ENCODE results near the gene AGMO.

DNA sequence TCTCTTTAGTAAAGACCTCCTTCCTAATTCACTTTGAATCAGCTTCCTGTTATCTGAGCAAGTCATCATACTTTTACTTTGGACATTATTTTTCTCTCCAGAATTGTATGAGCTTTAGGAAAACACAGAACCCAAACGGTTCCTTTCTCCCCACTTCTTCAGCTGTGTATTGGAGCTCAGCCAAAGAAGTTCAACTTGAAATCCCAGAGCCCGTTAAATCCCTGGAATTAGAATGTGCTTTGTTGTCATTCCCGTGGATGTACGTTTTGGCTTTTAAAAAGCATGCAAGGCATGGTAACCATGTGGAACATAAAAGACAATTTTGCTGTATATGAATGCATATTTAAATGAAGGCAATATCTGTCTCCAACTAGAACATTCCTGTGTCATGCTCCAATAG is 46.6 kb downstream of the AGMO start:
- TF ChIP-seq, protein P1, sequence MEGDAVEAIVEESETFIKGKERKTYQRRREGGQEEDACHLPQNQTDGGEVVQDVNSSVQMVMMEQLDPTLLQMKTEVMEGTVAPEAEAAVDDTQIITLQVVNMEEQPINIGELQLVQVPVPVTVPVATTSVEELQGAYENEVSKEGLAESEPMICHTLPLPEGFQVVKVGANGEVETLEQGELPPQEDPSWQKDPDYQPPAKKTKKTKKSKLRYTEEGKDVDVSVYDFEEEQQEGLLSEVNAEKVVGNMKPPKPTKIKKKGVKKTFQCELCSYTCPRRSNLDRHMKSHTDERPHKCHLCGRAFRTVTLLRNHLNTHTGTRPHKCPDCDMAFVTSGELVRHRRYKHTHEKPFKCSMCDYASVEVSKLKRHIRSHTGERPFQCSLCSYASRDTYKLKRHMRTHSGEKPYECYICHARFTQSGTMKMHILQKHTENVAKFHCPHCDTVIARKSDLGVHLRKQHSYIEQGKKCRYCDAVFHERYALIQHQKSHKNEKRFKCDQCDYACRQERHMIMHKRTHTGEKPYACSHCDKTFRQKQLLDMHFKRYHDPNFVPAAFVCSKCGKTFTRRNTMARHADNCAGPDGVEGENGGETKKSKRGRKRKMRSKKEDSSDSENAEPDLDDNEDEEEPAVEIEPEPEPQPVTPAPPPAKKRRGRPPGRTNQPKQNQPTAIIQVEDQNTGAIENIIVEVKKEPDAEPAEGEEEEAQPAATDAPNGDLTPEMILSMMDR (IDR thresholded peaks at IDR 0.05): no peak
- TF ChIP-seq POLR2A (IDR thresholded peaks at IDR 0.05): no peak

Measured in right lobe of liver (tissue), 4 donors.